ENCODE results near the gene MIDN. TPM values are rescaled to one million over a fixed set of nuclear protein-coding genes. Genes with fewer than 3 reads are reported as not detected.
"Not testable (repeated sequence)": the region's sequence is repeated elsewhere in the genome, so short reads cannot be mapped to it uniquely, and the experiment has no call there.

MIDN gene
- total and polyA plus RNA-seq, 4 donors, result 39.7 to 185 (median 58.7) TPM

GRCh38 chr19:1205114-1206099 is 43.0 kb upstream of the MIDN start, which contains the start of gene STK11:
STK11 (plus strand) TSS chr19:1205778; CDS start chr19:1206914, 1,136 bp downstream.
- Histone ChIP-seq H3K9ac (ENCODE audit: insufficient read depth in 1 of 2, low read length in 2 of 2) (peak within 1 kb of the TSS in 1 of 2 donors; percentile 55), H3K27me3 (ENCODE audit: control insufficient read depth in 3 of 3, insufficient read depth in 3 of 3, low read length in 2 of 3) (no peaks in the 10 kb centered on the region), H3K4me3 (peak within 1 kb of the TSS; percentile 75), H3K9me3 (ENCODE audit: control insufficient read depth in 4 of 4, insufficient read depth in 3 of 4, low read length in 3 of 4) (no peaks in the 10 kb centered on the region), H3K36me3 (ENCODE audit: control insufficient read depth in 4 of 4, insufficient read depth in 4 of 4, low read length in 4 of 4) (peaks cover 0 to 7% (median 4%) of the 10 kb centered on the region in 4 donors), H3K4me1 (ENCODE audit: control insufficient read depth in 5 of 5, insufficient read depth in 5 of 5, low read length in 5 of 5) (peaks cover 0 to 45% (median 20%) of the 10 kb centered on the region in 5 donors), H3K27ac (ENCODE audit: low read depth in 1 of 2, low read length in 1 of 2) (peak within 1 kb of the TSS; percentile 57 to 59)
- DNase-seq (peak; percentile 98 to 99 (median 99)), ATAC-seq (ENCODE audit: insufficient read depth, low FRiP score) (peak; percentile 97)
- no peak for TF ChIP-seq CTCF (IDR thresholded peaks at IDR 0.05; ENCODE audit: control extremely low read depth, extremely low read depth)
- 4 to 8% methylated on average over 46 to 114 of the region's 114 CpGs for WGBS, 2 donors

- Histone ChIP-seq H3K27me3 (ENCODE audit: control insufficient read depth in 3 of 3, insufficient read depth in 3 of 3, low read length in 2 of 3) (no peaks in the 10 kb centered on the region), H3K9me3 (ENCODE audit: control insufficient read depth in 4 of 4, insufficient read depth in 3 of 4, low read length in 3 of 4) (no peaks in the 10 kb centered on the region), H3K4me1 (ENCODE audit: control insufficient read depth in 5 of 5, insufficient read depth in 5 of 5, low read length in 5 of 5) (peaks cover 0 to 45% (median 20%) of the 10 kb centered on the region in 5 donors), H3K36me3 (ENCODE audit: control insufficient read depth in 4 of 4, insufficient read depth in 4 of 4, low read length in 4 of 4) (peaks cover 0 to 7% (median 4%) of the 10 kb centered on the region in 4 donors), H3K9ac (ENCODE audit: insufficient read depth in 1 of 2, low read length in 2 of 2) (peak overlapping the region in 1 of 2 donors; percentile 55), H3K4me3 (peak overlapping the region; percentile 75), H3K27ac (ENCODE audit: low read depth in 1 of 2, low read length in 1 of 2) (peak overlapping the region; percentile 59 to 81)
- TF ChIP-seq CTCF (IDR thresholded peaks at IDR 0.05; ENCODE audit: control extremely low read depth, extremely low read depth), result no peak
- ATAC-seq (ENCODE audit: insufficient read depth, low FRiP score) (no peak), DNase-seq (peak in 1 of 3 donors; percentile 39)
- WGBS, 2 donors, result 0 to 1% methylated on average over 50 to 78 of the region's 78 CpGs
These were observed 42.1 kb upstream of the MIDN start for GRCh38 chr19:1206150-1206863.

- Histone ChIP-seq H3K9ac (ENCODE audit: insufficient read depth in 1 of 2, low read length in 2 of 2) (peak overlapping the region in 1 of 2 donors; percentile 55), H3K4me1 (ENCODE audit: control insufficient read depth in 5 of 5, insufficient read depth in 5 of 5, low read length in 5 of 5) (peaks cover 0 to 45% (median 20%) of the 10 kb centered on the region in 5 donors), H3K36me3 (ENCODE audit: control insufficient read depth in 4 of 4, insufficient read depth in 4 of 4, low read length in 4 of 4) (peaks cover 0 to 11% (median 5%) of the 10 kb centered on the region in 4 donors), H3K9me3 (ENCODE audit: control insufficient read depth in 4 of 4, insufficient read depth in 3 of 4, low read length in 3 of 4) (no peaks in the 10 kb centered on the region), H3K27me3 (ENCODE audit: control insufficient read depth in 3 of 3, insufficient read depth in 3 of 3, low read length in 2 of 3) (no peaks in the 10 kb centered on the region), H3K4me3 (peak overlapping the region; percentile 75), H3K27ac (ENCODE audit: low read depth in 1 of 2, low read length in 1 of 2) (peak overlapping the region; percentile 59 to 81)
- DNase-seq (no peak), ATAC-seq (ENCODE audit: insufficient read depth, low FRiP score) (no peak)
- no peak for TF ChIP-seq CTCF (IDR thresholded peaks at IDR 0.05; ENCODE audit: control extremely low read depth, extremely low read depth)
- WGBS, 2 donors, result 0 to 1% methylated on average over 37 to 38 of the region's 38 CpGs
These were observed 41.4 kb upstream of the MIDN start for GRCh38 chr19:1206864-1207450.

- not testable (repeated sequence) for H3K27me3 ChIP-seq (ENCODE audit: control insufficient read depth in 3 of 3, insufficient read depth in 3 of 3, low read length in 2 of 3); ATAC-seq (ENCODE audit: insufficient read depth, low FRiP score); H3K9me3 ChIP-seq (ENCODE audit: control insufficient read depth in 4 of 4, insufficient read depth in 3 of 4, low read length in 3 of 4); H3K4me3 ChIP-seq; DNase-seq; H3K9ac ChIP-seq (ENCODE audit: insufficient read depth in 1 of 2, low read length in 2 of 2); H3K27ac ChIP-seq (ENCODE audit: low read depth in 1 of 2, low read length in 1 of 2)
- H3K4me1 ChIP-seq (ENCODE audit: control insufficient read depth in 5 of 5, insufficient read depth in 5 of 5, low read length in 5 of 5), result peaks cover 0 to 40% (median 12%) of the 10 kb centered on the region in 5 donors
- peaks cover 0 to 14% (median 5%) of the 10 kb centered on the region in 4 donors for H3K36me3 ChIP-seq (ENCODE audit: control insufficient read depth in 4 of 4, insufficient read depth in 4 of 4, low read length in 4 of 4)
- 77 to 82% methylated on average over 10 of the region's 10 CpGs for WGBS, 2 donors
These were observed 39.6 kb upstream of the MIDN start for GRCh38 chr19:1208830-1209229.
